COLO829 (cell line): Measurements from ENCODE around the gene ABHD8.
"Not testable (repeated sequence)": the region's sequence is repeated elsewhere in the genome, so short reads cannot be mapped to it uniquely, and the experiment has no call there.

Experiments
- DNase-seq: peaks from one replicate; pipeline ENCODE4 v3.0.0; 2012; ENCODE audit warnings: low spot score

Gene ABHD8

GRCh38 chr19:17296976-17297375 is 6.2 kb downstream of the ABHD8 start:
- no peak for DNase-seq

GRCh38 chr19:17296273-17296672 is 7.0 kb downstream of the ABHD8 start:
- DNase-seq: peak; percentile 35

GRCh38 chr19:17295551-17295950 is 7.7 kb downstream of the ABHD8 start:
- DNase-seq: not testable (repeated sequence)

- DNase-seq: peak; percentile 84
Observed at GRCh38 chr19:17294051-17294891, 9.0 kb downstream of the ABHD8 start.

- DNase-seq: no peak
Observed at GRCh38 chr19:17293605-17294004, 9.6 kb downstream of the ABHD8 start.

GRCh38 chr19:17292301-17293074 is 10.7 kb downstream of the ABHD8 start:
- peak; percentile 96 for DNase-seq

- DNase-seq: peak; percentile 52
Observed at GRCh38 chr19:17289489-17289888, 13.7 kb downstream of the ABHD8 start.

GRCh38 chr19:17286752-17287151 is 16.5 kb downstream of the ABHD8 start:
- no peak for DNase-seq

- no peak for DNase-seq
Observed at GRCh38 chr19:17286263-17286662, 17.0 kb downstream of the ABHD8 start.

GRCh38 chr19:17285415-17286135 is 17.6 kb downstream of the ABHD8 start:
- no peak for DNase-seq

- DNase-seq: no peak
Observed at GRCh38 chr19:17283504-17283996, 19.7 kb downstream of the ABHD8 start.

- DNase-seq: peak; percentile 63
Observed at GRCh38 chr19:17282488-17283125, 20.6 kb downstream of the ABHD8 start.

- DNase-seq: no peak
Observed at GRCh38 chr19:17281391-17282304, 21.6 kb downstream of the ABHD8 start, which contains the start of gene ANKLE1. Gene ANKLE1, plus strand, starts transcription at chr19:17281901. Its CDS starts 20 bp downstream, at chr19:17281921.

- DNase-seq: no peak
Observed at GRCh38 chr19:17279436-17279835, 23.8 kb downstream of the ABHD8 start.

GRCh38 chr19:17275441-17276175 is 27.6 kb downstream of the ABHD8 start:
- no peak for DNase-seq

GRCh38 chr19:17274892-17275291 is 28.3 kb downstream of the ABHD8 start:
- not testable (repeated sequence) for DNase-seq

GRCh38 chr19:17268754-17269153 is 34.5 kb downstream of the ABHD8 start:
- DNase-seq: no peak

GRCh38 chr19:17266975-17267788 is 36.0 kb downstream of the ABHD8 start, which contains the start of gene BABAM1:
Gene BABAM1, plus strand, starts transcription at chr19:17267443. Its CDS starts 1,364 bp downstream, at chr19:17268807.
- peak; percentile 98 for DNase-seq

GRCh38 chr19:17266589-17266974 is 36.6 kb downstream of the ABHD8 start:
- no peak for DNase-seq
